Neuron (in vitro differentiated cells): Measurements from ENCODE around the gene NKPD1.
"Not testable (repeated sequence)": the region's sequence is repeated elsewhere in the genome, so short reads cannot be mapped to it uniquely, and the experiment has no call there.

Source experiments
- H2AFZ ChIP-seq: one replicate; pipeline ENCODE4 v1.6.1; 2013; ENCODE audit warnings: low read depth, mild to moderate bottlenecking, inconsistent platforms, low read length, moderate library complexity
- H3K27me3 ChIP-seq: one replicate; pipeline ENCODE4 v1.6.1; 2013; ENCODE audit warnings: low read length; ENCODE audit not compliant: insufficient read depth
- H3K36me3 ChIP-seq: one replicate; pipeline ENCODE4 v1.6.1; 2013; ENCODE audit warnings: low read length; ENCODE audit not compliant: insufficient read depth
- H3K4me1 ChIP-seq: one replicate; pipeline ENCODE4 v1.6.1; 2013; ENCODE audit warnings: low read length; ENCODE audit not compliant: insufficient read depth
- H3K4me3 ChIP-seq: 2 replicates; pipeline ENCODE4 v1.5.1; 2013; ENCODE audit warnings: mild to moderate bottlenecking, low read length, moderate library complexity
- H3K9me3 ChIP-seq: one replicate; pipeline ENCODE4 v1.6.1; 2013; ENCODE audit warnings: low read length

Gene NKPD1

GRCh38 chr19:45122832-45123231 is 38.0 kb downstream of the NKPD1 start:
- Histone ChIP-seq H2AFZ (no peak overlapping the region), H3K4me3 (no peak overlapping the region), H3K4me1 (peaks cover 7% of the 10 kb centered on the region), H3K9me3 (no peaks in the 10 kb centered on the region), H3K27me3 (no peaks in the 10 kb centered on the region), H3K36me3 (no peaks in the 10 kb centered on the region)

DNA sequence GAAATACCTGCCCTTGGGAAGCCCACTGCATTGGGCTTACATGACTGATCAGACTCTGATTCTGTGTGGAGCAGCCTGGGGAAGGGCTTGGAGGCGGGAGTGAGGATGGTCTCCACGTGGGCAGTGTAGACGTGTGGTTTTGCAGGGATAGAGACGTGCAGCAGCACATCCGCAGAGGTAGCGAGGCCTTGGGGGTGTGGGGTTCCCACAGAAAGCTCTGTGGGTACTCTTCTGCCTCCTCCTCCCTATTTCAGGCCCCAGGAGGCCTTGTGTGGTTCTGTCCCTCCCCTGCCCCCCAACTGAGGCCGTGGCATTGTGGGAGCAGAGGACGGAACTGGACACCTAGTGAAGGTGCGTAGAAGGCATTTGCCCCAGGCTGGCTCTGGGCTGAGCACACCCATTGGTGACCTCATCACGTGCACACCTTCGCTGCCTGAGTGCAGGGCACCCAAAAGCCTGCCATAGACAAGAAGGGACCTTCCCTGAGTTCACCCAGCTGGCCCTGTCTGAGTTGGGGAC is 38.9 kb downstream of the NKPD1 start:
- H3K27me3 ChIP-seq = no peaks in the 10 kb centered on the region
- H2AFZ ChIP-seq = no peak overlapping the region
- H3K4me1 ChIP-seq = peaks cover 14% of the 10 kb centered on the region
- H3K4me3 ChIP-seq = no peak overlapping the region
- no peaks in the 10 kb centered on the region for H3K36me3 ChIP-seq
- H3K9me3 ChIP-seq = no peaks in the 10 kb centered on the region

DNA sequence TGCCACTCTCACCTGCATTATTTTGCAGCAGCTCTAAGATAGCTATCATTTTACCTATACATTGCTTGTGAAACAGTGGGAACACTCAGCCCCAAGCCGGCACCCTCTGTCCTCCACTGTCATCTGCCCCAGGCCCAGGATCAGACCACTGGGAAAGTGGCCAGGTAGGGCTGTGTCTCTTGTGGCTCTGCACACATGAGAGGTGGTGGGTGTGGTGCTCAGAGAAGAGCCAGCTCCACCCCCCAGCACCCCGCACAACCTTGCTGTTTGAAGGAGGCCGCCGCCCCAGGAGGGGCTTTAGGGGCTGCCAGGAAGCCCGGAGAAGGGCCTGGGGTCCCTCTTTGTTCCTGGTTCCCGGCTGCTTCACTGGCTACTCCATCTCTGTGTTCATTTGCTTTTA is 41.2 kb downstream of the NKPD1 start:
- peaks cover 14% of the 10 kb centered on the region for H3K4me1 ChIP-seq
- no peaks in the 10 kb centered on the region for H3K9me3 ChIP-seq
- no peak overlapping the region for H3K4me3 ChIP-seq
- no peak overlapping the region for H2AFZ ChIP-seq
- H3K27me3 ChIP-seq = no peaks in the 10 kb centered on the region
- H3K36me3 ChIP-seq = no peaks in the 10 kb centered on the region

DNA sequence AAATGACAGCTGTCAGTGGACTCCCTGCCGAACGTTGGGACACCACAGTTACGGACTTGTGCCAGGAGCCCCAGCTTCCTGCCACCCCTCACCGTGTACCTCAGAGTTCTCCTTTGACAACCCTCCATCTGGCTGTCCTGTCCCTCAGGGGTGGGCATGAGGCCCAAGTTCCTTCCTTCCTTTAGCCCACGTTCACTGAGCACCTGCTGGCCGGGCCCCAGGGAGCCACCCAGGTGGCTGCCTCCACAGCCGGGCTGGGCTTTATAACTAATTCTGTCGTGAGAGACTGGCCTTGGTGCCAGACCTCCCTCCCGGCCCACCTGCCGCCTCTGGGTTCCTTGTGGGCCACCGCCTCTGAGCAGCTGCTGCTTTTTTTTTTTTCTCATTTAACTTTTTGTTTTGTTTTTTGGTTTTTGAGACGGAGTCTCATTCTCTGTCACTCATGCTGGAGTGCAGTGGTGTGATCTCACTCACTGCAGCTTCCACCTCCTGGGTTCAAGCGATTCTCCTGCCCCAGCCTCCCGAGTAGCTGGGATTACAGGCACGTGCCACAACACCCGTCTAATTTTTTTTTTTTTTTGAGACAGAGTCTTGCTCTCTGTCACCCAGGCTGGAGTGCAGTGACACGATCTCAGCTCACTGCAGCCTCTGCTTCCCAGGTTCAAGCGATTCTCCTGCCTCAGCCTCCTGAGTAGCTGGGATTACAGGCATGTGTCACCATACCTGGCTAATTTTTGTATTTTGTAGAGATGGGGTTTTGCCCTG is 42.0 kb downstream of the NKPD1 start:
- peaks cover 14% of the 10 kb centered on the region for H3K4me1 ChIP-seq
- H3K9me3 ChIP-seq, H3K4me3 ChIP-seq, H3K36me3 ChIP-seq, H3K27me3 ChIP-seq, H2AFZ ChIP-seq: not testable (repeated sequence)

- Histone ChIP-seq H3K36me3 (no peaks in the 10 kb centered on the region), H3K9me3 (no peaks in the 10 kb centered on the region), H3K4me3 (no peak overlapping the region), H3K4me1 (peaks cover 14% of the 10 kb centered on the region), H2AFZ (no peak overlapping the region), H3K27me3 (no peaks in the 10 kb centered on the region)
Observed at GRCh38 chr19:45118106-45118505, 42.7 kb downstream of the NKPD1 start.

DNA sequence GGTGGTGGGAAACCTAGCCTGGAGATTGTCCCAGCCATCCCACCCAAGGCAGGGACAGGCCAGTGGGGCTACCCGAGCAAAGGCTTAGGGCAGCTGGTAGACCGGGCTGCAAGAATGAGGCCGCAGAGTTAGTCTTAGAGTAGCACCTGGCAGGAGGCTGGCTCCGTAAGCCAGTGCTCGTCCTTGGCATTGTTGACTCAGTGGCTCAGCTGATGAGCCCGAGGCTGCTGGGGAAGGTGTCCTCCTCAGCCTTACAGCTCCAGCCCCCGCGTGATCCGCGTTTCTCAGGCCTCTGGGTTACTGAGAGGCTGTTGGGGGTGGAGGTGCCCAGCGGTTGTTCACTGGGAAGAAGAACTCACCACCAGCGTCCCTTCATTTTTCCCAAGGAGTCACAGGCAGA is 43.1 kb downstream of the NKPD1 start:
- no peak overlapping the region for H3K4me3 ChIP-seq
- no peaks in the 10 kb centered on the region for H3K9me3 ChIP-seq
- H3K4me1 ChIP-seq = peaks cover 14% of the 10 kb centered on the region
- H3K36me3 ChIP-seq = no peaks in the 10 kb centered on the region
- H3K27me3 ChIP-seq = no peaks in the 10 kb centered on the region
- H2AFZ ChIP-seq = no peak overlapping the region

DNA sequence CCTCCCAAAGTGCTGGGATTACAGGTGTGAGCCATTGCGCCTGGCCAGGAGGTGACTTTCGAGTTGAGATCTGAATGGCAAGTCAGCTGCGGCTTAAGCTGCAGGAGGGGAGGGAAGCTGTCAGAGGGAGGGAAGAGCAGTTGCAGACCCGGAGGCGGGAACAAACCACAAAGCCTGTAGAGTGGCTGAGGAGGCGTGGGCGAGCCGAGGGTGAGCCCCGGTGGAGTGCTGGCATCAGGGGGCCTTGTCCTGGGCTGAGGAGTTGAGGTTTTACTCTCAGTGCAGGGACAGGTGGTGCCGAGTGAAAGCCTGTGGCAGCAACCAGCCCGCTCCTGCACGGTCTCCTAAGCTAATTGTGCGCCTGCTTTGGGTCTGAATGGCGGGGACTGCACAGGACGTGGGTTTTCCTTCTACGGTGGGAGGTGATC is 43.6 kb downstream of the NKPD1 start:
- Histone ChIP-seq H3K4me3 (no peak overlapping the region), H3K9me3 (no peaks in the 10 kb centered on the region), H2AFZ (no peak overlapping the region), H3K4me1 (peaks cover 14% of the 10 kb centered on the region), H3K36me3 (no peaks in the 10 kb centered on the region), H3K27me3 (no peaks in the 10 kb centered on the region)

DNA sequence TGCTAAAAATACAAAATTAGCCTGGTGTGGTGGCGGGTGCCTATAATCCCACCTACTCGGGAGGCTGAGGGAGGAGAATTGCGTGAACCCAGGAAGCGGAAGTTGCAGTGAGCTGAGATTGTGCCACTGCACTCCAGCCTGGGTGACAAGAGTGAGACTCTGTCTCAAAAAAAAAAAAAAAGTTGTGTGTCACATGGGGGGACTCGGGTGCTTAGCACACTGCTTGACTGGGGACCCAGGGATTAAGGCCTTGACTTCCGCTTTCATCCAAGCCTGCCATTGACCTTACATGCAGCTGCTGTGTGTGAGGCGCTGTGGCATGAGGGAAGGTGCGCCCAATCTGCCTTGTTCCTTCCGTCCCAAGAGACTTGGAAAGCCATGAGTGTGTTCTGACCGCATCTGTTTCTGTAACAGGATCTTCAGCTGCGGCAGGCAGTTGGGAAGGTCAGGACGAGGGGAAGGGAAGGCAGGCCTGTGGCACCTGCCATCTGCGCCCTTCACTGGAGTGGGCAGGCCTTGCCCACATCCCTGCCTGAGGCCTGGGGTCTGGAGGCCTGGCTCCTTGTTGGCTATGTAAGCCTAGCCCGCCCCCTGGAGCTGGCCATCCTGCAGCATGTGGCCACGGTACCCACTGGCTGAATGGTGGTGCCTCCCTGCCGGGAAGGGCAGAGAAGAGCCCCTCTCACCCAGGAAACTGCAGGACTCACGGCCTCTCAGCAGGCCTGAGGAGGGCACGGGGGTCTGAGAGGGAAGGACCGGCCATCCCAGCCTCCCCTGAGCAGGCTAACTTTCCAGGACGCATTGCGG is 44.8 kb downstream of the NKPD1 start:
- Histone ChIP-seq H3K4me1 (peaks cover 14% of the 10 kb centered on the region), H3K27me3 (no peaks in the 10 kb centered on the region), H3K9me3 (no peaks in the 10 kb centered on the region), H2AFZ (no peak overlapping the region), H3K4me3 (no peak overlapping the region), H3K36me3 (no peaks in the 10 kb centered on the region)

DNA sequence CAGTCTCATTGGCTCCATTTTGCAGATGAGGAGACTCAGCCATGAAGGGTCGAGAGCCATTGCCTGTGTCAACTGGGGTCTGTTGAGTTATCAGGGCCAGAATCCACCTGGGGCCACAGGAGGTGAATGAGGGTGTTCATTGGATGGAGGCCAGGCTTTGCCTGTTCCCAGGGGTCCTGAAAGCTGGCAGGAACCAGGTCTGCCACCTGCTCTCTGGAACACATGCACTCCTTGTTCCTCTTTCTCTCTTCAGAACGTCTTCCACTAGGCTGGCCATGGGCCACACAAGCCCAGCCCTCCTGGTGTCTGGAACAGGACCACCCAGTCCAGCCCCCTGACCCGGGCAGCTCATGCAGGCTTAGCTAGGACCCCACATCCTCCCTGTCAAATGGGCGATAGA is 46.7 kb downstream of the NKPD1 start:
- H3K27me3 ChIP-seq = no peaks in the 10 kb centered on the region
- no peak overlapping the region for H2AFZ ChIP-seq
- H3K36me3 ChIP-seq = peaks cover 4% of the 10 kb centered on the region
- H3K4me1 ChIP-seq = peaks cover 14% of the 10 kb centered on the region
- H3K4me3 ChIP-seq = no peak overlapping the region
- no peaks in the 10 kb centered on the region for H3K9me3 ChIP-seq

DNA sequence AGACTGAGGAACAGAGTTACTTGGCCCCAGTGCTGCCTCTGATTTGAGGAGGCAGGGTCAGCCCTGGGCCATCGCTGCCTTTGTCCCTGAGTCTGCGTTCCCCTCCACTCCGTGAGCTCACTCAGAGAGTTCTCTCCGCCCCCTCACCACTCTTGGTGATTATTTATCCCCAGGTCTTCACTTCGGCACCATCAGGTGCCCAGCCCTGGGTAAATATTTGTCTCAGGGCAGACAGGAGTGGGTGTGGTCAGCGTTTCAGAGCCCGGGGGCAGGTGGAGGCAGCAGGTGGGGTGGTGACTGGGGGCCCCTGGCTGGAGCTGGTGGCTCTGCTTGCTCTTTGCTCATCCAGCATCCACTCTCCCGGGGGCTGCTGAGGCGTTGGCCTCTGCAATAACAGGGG is 47.2 kb downstream of the NKPD1 start:
- Histone ChIP-seq H3K4me3 (no peak overlapping the region), H3K4me1 (peaks cover 14% of the 10 kb centered on the region), H3K9me3 (no peaks in the 10 kb centered on the region), H3K36me3 (peaks cover 4% of the 10 kb centered on the region), H2AFZ (no peak overlapping the region), H3K27me3 (no peaks in the 10 kb centered on the region)

DNA sequence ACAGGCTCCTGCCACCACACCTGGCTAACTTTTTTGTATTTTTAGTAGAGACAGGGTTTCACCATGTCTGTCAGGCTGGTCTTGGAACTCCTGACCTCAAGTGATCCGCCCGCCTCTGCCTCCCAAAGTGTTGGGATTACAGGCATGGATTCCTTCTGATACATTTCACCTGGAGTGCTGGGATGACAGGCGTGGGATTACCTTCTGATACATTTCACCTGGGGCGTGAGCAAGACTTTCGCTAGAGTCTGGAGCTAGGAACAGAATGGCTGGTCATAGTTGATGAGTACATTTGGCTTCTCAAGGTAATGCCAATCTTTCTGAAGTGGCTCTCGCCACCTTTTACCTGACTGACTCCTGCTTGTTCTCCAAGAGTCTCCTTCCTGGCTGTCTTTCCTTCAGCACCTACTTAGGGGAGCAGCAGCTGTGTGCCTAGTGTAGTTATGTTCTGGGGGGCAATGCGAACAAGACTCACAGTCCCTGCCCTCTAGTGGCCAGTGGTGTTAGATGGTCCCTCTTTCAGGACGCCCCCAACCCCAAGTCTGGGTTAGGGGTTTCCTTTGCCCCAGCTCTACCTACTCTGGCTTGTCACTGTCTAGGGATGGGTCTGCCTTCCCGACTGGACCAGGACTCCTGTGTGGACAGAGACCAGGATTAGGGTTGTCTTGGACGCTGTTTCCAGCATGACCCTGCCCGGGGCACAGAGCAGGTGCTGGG is 48.5 kb downstream of the NKPD1 start:
- H3K4me3 ChIP-seq = no peak overlapping the region
- H3K27me3 ChIP-seq = no peaks in the 10 kb centered on the region
- peaks cover 4% of the 10 kb centered on the region for H3K36me3 ChIP-seq
- peaks cover 1% of the 10 kb centered on the region for H3K4me1 ChIP-seq
- H2AFZ ChIP-seq = no peak overlapping the region
- H3K9me3 ChIP-seq = no peaks in the 10 kb centered on the region
